Smooth muscle cell (in vitro differentiated cells): ENCODE data around the gene CACNG6. TPM values are rescaled to one million over a fixed set of nuclear protein-coding genes. Genes with fewer than 3 reads are reported as not detected.
"Not testable (repeated sequence)": the region's sequence is repeated elsewhere in the genome, so short reads cannot be mapped to it uniquely, and the experiment has no call there.

Experiments
- DNase-seq: peaks from one replicate; lab custom pipeline; 2025; ENCODE audit not compliant: unreplicated experiment; lab: John Stamatoyannopoulos, UW
- H2AFZ ChIP-seq: fragments of 200-600 bp; sonication (generic); 2 replicates; pipeline ENCODE4 v1.6.0; 2016; ENCODE audit warnings: antibody characterized with exemption, low read depth, mild to moderate bottlenecking
- H3F3A ChIP-seq: fragments of 200-600 bp; sonication (generic); 2 replicates; pipeline ENCODE4 v1.6.0; 2017; ENCODE audit warnings: antibody characterized with exemption, low read depth
- H3K27ac ChIP-seq: fragments of 200-600 bp; sonication (generic); 2 replicates; pipeline ENCODE4 v1.5.1; 2016; ENCODE audit warnings: low read depth, mild to moderate bottlenecking
- H3K27me3 ChIP-seq: fragments of 200-600 bp; sonication (generic); 2 replicates; pipeline ENCODE4 v1.6.1; 2016; ENCODE audit warnings: low read depth, mild to moderate bottlenecking
- H3K36me3 ChIP-seq: fragments of 200-600 bp; sonication (generic); 2 replicates; pipeline ENCODE4 v1.5.1; 2016; ENCODE audit warnings: low read depth
- H3K4me1 ChIP-seq: fragments of 200-600 bp; sonication (generic); 2 replicates; pipeline ENCODE4 v1.5.1; 2016; ENCODE audit warnings: low read depth
- H3K4me2 ChIP-seq: fragments of 200-600 bp; sonication (generic); 2 replicates; pipeline ENCODE4 v1.6.0; 2016; ENCODE audit warnings: mild to moderate bottlenecking
- H3K4me3 ChIP-seq: fragments of 200-600 bp; sonication (generic); 2 replicates; pipeline ENCODE4 v1.5.1; 2016; ENCODE audit warnings: mild to moderate bottlenecking
- H3K79me2 ChIP-seq: fragments of 200-600 bp; sonication (generic); 2 replicates; pipeline ENCODE4 v1.6.0; 2016; ENCODE audit warnings: low read depth, mild to moderate bottlenecking
- H3K9ac ChIP-seq: fragments of 200-600 bp; sonication (generic); 2 replicates; pipeline ENCODE4 v1.6.0; 2016; ENCODE audit warnings: low read depth
- H3K9me3 ChIP-seq: fragments of 200-600 bp; sonication (generic); replicated peaks from 2 replicates; pipeline ENCODE4 v1.5.1; 2016; ENCODE audit warnings: low read depth
- H4K20me1 ChIP-seq: fragments of 200-600 bp; sonication (generic); 2 replicates; pipeline ENCODE4 v1.6.0; 2016; ENCODE audit warnings: low read depth
- WGBS: methylation state at CpG from one replicate; pipeline ENCODE4 v1.1.7; 2016; ENCODE audit warnings: low lambda C conversion rate; 5-methylcytosine and 5-hydroxymethylcytosine counted together
- polyA plus RNA-seq: library from polyadenylated mRNA; unstranded; fragments of >200 nt; fragmentation: Nextera tagmentation; extraction: Ambion mirVana; gene quantifications from 2 replicates; pipeline ENCODE4 v1.2.1, GENCODE V29; 2016
- total RNA-seq: library from RNA; depleted of rRNA; stranded (reverse); fragments of >200 nt; gene quantifications from 2 replicates; pipeline ENCODE4 v1.2.3, GENCODE V29; 2014
- TF ChIP-seq, protein P1 (sequence below): fragments of 200-600 bp; sonication (generic); IDR thresholded peaks from 2 replicates; pipeline ENCODE4 v1.5.1; 2017; ENCODE audit warnings: borderline replicate concordance, mild to moderate bottlenecking, antibody characterized with exemption; ENCODE audit not compliant: insufficient read depth, poor library complexity, severe bottlenecking

The CACNG6 gene
- total and polyA plus RNA-seq, 2 experiments from 2014 or later, result 0.13 TPM; not detected in 1

DNA sequence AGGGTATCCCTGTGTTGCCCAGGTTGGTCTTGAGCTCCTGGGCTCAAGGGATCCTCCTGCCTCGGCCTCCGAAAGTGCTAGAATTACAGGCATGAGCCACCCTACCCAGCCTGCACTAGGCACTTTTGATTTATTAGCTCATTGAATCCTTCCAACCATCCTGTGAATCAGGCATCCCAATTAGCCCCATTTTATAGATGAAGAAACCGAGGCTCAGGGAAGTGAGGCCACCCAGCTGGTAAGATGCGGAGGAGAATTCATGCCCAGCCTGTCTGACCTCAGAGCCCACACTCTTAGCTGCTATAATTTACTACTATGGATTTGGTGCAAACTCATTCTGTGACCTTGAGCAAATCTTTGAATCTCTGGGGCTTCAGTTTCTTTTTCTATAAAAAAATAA, 46.5 kb upstream of the CACNG6 start:
- Histone ChIP-seq H3K27ac (no peak overlapping the region), H3K4me1 (no peaks in the 10 kb centered on the region), H3K4me2 (no peak overlapping the region), H3K9ac (no peak overlapping the region), H3K79me2 (no peaks in the 10 kb centered on the region), H2AFZ (no peak overlapping the region), H3K4me3 (no peak overlapping the region), H4K20me1 (no peaks in the 10 kb centered on the region), H3K9me3 (no peaks in the 10 kb centered on the region), H3F3A (no peaks in the 10 kb centered on the region), H3K36me3 (no peaks in the 10 kb centered on the region), H3K27me3 (peaks cover 35% of the 10 kb centered on the region)
- WGBS, result 94% methylated on average over 4 of the region's 4 CpGs
- TF ChIP-seq, protein P1, sequence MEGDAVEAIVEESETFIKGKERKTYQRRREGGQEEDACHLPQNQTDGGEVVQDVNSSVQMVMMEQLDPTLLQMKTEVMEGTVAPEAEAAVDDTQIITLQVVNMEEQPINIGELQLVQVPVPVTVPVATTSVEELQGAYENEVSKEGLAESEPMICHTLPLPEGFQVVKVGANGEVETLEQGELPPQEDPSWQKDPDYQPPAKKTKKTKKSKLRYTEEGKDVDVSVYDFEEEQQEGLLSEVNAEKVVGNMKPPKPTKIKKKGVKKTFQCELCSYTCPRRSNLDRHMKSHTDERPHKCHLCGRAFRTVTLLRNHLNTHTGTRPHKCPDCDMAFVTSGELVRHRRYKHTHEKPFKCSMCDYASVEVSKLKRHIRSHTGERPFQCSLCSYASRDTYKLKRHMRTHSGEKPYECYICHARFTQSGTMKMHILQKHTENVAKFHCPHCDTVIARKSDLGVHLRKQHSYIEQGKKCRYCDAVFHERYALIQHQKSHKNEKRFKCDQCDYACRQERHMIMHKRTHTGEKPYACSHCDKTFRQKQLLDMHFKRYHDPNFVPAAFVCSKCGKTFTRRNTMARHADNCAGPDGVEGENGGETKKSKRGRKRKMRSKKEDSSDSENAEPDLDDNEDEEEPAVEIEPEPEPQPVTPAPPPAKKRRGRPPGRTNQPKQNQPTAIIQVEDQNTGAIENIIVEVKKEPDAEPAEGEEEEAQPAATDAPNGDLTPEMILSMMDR, result no peak
- no peak for DNase-seq

DNA sequence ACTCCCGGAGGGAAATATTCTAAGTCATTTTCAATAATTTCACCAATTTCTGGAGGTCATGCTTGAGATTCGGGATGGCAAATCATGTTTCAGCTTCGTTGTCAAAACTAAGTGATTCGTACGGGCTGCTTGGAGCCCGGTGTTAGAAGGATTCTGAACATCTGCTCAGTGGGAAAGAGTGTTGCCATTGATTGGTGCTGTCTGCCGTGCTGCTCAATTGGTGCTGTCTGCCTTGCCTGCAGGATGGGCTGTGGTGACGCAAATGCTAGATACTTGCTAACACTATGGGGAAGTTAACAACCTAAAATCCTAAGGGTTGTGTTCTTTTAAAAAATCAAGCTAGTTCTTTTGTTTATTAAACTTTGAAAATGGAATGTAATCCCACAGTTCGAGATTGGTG, 46.0 kb upstream of the CACNG6 start:
- H3K4me2 ChIP-seq, result no peak overlapping the region
- H3K27me3 ChIP-seq, result peaks cover 35% of the 10 kb centered on the region
- H3K9ac ChIP-seq, result no peak overlapping the region
- H3K27ac ChIP-seq, result no peak overlapping the region
- DNase-seq, result no peak
- H3K9me3 ChIP-seq, result no peaks in the 10 kb centered on the region
- no peaks in the 10 kb centered on the region for H4K20me1 ChIP-seq
- no peaks in the 10 kb centered on the region for H3F3A ChIP-seq
- H3K4me3 ChIP-seq, result no peak overlapping the region
- H3K36me3 ChIP-seq, result no peaks in the 10 kb centered on the region
- TF ChIP-seq, protein P1, result no peak
- no peaks in the 10 kb centered on the region for H3K4me1 ChIP-seq
- no peaks in the 10 kb centered on the region for H3K79me2 ChIP-seq
- WGBS, result 31% methylated on average over 9 of the region's 9 CpGs
- no peak overlapping the region for H2AFZ ChIP-seq

DNA sequence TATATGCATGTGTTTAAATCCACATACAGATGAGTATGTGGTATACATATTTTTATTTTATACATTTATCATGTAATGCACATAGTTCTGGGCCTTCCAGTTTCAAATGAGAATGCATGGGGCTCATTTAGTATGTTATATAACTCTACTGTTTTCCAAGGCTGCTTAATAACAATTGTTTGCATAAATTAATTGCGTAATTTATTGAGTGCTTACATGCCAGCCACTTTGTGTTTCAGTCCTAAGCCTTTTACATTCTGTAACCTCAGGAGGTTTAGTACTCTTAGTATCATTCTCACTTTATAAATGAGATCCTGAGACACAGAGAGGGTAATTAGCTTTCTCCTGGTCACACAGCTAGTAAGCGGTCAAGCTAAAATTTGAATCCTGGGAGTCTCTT, 45.4 kb upstream of the CACNG6 start:
- 96% methylated on average over 2 of the region's 2 CpGs for WGBS
- Histone ChIP-seq H3K36me3 (no peaks in the 10 kb centered on the region), H3K27me3 (peaks cover 33% of the 10 kb centered on the region), H3K4me2 (no peak overlapping the region), H3K79me2 (no peaks in the 10 kb centered on the region), H3K4me3 (no peak overlapping the region), H2AFZ (peak overlapping the region; percentile 30), H3K9ac (no peak overlapping the region), H4K20me1 (no peaks in the 10 kb centered on the region), H3K27ac (no peak overlapping the region), H3F3A (no peaks in the 10 kb centered on the region), H3K4me1 (no peaks in the 10 kb centered on the region), H3K9me3 (no peaks in the 10 kb centered on the region)
- TF ChIP-seq, protein P1, result no peak
- no peak for DNase-seq

DNA sequence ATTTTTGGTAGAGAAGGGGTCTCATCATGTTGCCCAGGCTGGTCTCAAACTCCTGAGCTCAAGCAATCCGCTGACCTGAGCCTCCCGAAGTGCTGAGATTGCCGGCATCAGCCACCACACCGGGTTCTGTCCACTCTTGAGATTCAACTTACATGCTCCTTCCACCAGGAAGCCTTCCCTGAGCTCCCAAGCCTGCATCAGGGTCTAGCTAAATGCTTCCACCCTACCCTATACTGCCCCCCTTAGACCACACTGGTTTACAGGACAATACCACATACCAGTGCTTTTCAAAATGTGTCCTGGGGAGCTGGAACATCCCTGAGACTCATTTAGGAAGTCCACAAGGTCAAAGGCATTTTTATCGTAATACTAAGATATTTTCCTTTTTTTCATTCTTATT, 43.8 kb upstream of the CACNG6 start:
- no peaks in the 10 kb centered on the region for H3K79me2 ChIP-seq
- DNase-seq, result no peak
- no peak overlapping the region for H3K9ac ChIP-seq
- TF ChIP-seq, protein P1, result no peak
- no peak overlapping the region for H3K27ac ChIP-seq
- H3K27me3 ChIP-seq, result peaks cover 17% of the 10 kb centered on the region
- H3K9me3 ChIP-seq, result no peaks in the 10 kb centered on the region
- 61% methylated on average over 5 of the region's 5 CpGs for WGBS
- H3K4me3 ChIP-seq, result no peak overlapping the region
- H4K20me1 ChIP-seq, result no peaks in the 10 kb centered on the region
- H3F3A ChIP-seq, result no peaks in the 10 kb centered on the region
- H2AFZ ChIP-seq, result no peak overlapping the region
- no peak overlapping the region for H3K4me2 ChIP-seq
- no peaks in the 10 kb centered on the region for H3K36me3 ChIP-seq
- no peaks in the 10 kb centered on the region for H3K4me1 ChIP-seq

DNA sequence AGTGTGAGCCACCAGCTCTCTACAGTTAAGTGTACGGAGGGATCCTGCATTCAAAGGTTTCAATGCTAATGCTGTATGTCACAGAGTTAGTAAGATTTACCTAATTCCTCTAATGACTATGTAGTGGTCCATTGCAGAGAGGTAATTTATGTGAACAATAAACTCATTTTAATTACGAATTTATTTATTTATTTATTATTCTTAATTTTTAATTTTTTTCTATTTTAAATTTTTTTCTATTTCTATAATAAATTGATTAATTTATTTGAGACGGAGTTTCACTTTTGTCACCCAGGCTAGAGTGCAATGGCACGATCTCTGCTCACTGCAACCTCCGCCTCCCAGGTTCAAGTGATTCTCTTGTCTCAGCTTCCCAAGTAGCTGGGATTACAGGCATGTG, 42.8 kb upstream of the CACNG6 start:
- not testable (repeated sequence) for H3K4me3 ChIP-seq, H3K4me2 ChIP-seq, H3K36me3 ChIP-seq, H3K9ac ChIP-seq, H2AFZ ChIP-seq, H3K79me2 ChIP-seq, H3K27me3 ChIP-seq, H3K27ac ChIP-seq, H3F3A ChIP-seq, H3K4me1 ChIP-seq, H3K9me3 ChIP-seq, DNase-seq, H4K20me1 ChIP-seq
- WGBS, result 75% methylated on average over 5 of the region's 5 CpGs
